ENCODE results near the gene TRDMT1.

The TRDMT1 gene

GRCh38 chr10:17229967-17230682 lies 28.7 kb upstream of the TRDMT1 start:
- peak; percentile 91 for DNase-seq

DNA sequence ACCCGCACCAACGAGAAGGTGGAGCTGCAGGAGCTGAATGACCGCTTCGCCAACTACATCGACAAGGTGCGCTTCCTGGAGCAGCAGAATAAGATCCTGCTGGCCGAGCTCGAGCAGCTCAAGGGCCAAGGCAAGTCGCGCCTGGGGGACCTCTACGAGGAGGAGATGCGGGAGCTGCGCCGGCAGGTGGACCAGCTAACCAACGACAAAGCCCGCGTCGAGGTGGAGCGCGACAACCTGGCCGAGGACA lies 28.2 kb upstream of the TRDMT1 start:
- DNase-seq = no peak

DNA sequence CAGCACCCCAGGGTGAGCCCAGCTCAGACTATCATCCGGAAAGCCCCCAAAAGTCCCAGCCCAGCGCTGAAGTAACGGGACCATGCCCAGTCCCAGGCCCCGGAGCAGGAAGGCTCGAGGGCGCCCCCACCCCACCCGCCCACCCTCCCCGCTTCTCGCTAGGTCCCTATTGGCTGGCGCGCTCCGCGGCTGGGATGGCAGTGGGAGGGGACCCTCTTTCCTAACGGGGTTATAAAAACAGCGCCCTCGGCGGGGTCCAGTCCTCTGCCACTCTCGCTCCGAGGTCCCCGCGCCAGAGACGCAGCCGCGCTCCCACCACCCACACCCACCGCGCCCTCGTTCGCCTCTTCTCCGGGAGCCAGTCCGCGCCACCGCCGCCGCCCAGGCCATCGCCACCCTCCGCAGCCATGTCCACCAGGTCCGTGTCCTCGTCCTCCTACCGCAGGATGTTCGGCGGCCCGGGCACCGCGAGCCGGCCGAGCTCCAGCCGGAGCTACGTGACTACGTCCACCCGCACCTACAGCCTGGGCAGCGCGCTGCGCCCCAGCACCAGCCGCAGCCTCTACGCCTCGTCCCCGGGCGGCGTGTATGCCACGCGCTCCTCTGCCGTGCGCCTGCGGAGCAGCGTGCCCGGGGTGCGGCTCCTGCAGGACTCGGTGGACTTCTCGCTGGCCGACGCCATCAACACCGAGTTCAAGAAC lies 27.7 kb upstream of the TRDMT1 start:
- DNase-seq = peak; percentile 79

- DNase-seq = peak; percentile 89
Observed at GRCh38 chr10:17228091-17229015, 26.9 kb upstream of the TRDMT1 start, which contains the start of gene VIM. Gene VIM (plus strand): TSS chr10:17228241. CDS start chr10:17229423, 1,182 bp downstream.

GRCh38 chr10:17227367-17228090 lies 26.1 kb upstream of the TRDMT1 start:
- no peak for DNase-seq

DNA sequence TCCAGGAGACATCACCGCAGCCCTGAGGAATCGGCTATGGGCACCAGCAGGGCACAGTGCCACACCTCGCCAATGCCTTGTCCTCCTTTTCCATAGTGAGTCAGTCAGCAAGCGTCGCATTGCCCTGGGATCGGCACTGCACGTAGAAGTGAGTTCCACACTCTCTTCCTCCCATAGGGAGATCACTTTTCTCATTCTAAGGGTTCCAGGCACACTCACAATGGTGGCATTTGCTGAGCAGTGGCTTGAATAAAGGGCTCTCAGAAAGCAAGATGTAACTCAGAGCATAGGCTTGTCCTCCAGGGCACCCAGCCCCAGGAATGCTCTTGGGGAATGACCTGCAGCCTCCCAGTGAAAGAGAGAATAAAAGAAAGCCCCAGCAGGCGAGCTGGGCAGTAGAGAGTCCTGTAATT lies 25.4 kb upstream of the TRDMT1 start:
- no peak for DNase-seq

GRCh38 chr10:17225808-17226207 lies 24.3 kb upstream of the TRDMT1 start:
- DNase-seq = no peak

DNA sequence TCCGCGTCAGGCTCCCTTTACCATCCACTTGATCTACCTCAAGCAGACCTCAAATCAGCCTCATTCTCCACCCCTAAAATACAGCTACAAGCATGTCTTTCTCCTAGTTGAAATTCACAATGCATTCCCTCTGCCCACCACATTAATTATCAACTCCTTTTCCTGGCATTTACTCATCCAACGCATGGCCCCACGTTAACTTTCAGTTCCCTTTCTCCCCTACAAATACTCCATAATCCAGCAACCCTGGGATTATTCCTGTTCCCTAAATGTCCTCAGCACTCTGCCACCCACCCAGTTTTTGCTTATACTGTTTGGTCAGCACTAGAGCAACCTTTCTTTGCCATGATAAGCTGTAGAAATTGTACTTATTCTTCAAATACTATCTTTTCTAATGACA lies 20.9 kb upstream of the TRDMT1 start:
- DNase-seq = no peak

GRCh38 chr10:17220652-17221100 lies 19.2 kb upstream of the TRDMT1 start:
- DNase-seq = no peak

GRCh38 chr10:17219024-17219423 lies 17.6 kb upstream of the TRDMT1 start:
- no peak for DNase-seq

DNA sequence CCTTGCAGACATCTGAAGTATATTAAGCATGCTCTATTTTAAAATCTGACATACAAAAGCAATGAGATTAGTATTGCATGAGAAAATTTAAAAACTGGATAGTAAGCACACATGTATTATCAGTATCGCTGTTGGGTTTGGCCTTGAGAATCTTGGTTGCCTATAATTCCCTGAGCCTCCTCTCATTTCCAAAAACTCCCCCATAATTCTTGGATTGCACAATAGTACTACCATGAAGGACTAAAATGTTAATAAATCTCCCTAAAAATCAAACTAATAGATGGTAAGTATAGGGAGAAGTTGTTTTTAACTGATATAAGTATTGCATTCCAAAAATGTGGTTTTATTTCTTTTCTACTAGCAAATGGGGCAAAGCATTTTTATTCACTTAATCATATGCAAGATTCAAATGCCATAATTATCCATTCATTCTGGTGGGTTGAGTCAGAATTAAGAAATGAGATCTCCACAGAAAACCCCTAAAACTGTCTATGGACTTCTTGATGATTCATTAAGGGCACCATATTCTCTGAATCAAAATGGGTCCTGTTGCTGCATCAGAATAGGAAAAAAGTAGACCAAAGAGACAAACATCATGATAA lies 16.3 kb upstream of the TRDMT1 start:
- no peak for DNase-seq

DNA sequence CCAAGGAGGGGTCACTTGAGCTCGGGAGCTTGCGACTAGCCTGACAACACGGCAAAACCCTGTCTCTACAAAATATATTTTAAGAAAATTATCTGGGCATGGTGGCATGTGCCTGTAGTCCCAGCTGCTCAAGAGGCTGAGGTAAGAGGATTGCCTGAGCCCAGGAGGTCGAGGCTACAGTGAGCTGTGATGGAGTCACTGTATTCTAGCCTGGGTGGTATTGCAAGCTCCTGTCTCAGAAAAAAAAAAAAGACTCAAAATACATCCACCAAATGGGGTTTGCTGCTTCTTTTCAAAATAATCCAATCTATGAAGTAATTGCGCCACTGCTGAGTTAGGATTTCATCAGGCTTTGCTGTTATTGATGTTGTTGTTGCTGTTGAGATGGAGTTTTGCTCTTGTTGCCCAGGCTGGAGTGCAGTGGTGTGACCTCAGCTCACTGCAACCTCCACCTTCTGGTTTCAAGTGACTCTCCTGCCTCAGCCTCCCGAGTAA lies 15.5 kb upstream of the TRDMT1 start:
- DNase-seq = no peak

GRCh38 chr10:17216217-17216900 lies 14.9 kb upstream of the TRDMT1 start:
- DNase-seq = no peak

GRCh38 chr10:17215782-17216122 lies 14.3 kb upstream of the TRDMT1 start:
- DNase-seq = no peak

DNA sequence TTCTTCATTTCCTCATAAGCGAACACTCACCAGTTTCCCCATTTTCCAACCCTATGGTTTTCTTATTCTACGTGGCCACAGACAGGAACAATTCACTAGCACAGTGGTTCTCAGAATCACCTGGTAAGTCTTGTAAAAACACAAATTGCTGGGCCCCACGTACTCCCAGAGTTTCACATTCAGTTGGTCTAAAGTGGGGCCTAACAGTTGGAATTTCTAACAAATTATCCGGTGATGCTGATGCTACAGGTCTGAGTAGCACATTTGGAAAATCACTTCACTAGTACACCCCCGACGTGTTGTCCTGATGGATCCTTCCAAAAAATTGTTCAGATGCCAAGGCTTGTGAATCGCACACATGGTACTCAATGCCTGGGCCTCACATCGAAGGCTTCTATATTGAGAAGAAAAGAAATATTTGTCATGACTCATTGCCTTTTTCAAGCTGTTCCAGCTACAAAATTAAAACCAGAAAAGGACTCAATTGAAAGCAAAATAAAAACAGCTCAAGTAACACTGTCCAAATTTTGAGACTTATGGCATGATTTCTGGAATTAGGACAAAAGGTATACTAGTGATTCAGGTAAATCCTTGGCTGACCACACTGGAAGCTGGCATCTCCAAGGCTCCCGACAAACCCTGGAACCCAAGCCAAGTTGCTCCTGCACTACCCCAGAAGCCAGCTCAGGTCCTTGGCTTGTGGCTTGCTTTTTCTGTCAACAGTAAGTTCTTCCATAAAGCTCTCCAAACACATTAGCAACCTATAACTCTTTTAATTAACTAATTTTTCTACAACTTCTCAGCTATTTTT lies 13.7 kb upstream of the TRDMT1 start:
- no peak for DNase-seq

DNA sequence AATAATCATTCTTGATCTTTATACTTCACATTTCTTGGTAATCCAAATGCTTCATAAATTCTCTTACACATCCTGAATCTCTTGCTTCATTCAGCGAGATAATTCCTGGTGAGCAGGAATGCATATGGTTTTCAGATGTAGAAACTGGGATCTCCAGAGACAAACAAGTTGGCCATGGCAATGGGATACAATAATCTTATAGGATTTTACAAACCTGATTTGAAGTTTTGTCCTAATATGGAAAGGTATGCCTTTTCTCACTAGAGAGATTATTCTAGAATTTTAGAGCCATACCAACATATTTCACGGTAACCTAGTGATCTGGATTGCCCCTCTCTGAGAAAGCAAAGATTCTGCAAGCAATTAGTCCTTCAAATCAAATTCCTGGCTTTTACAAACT lies 13.1 kb upstream of the TRDMT1 start:
- DNase-seq = no peak

DNA sequence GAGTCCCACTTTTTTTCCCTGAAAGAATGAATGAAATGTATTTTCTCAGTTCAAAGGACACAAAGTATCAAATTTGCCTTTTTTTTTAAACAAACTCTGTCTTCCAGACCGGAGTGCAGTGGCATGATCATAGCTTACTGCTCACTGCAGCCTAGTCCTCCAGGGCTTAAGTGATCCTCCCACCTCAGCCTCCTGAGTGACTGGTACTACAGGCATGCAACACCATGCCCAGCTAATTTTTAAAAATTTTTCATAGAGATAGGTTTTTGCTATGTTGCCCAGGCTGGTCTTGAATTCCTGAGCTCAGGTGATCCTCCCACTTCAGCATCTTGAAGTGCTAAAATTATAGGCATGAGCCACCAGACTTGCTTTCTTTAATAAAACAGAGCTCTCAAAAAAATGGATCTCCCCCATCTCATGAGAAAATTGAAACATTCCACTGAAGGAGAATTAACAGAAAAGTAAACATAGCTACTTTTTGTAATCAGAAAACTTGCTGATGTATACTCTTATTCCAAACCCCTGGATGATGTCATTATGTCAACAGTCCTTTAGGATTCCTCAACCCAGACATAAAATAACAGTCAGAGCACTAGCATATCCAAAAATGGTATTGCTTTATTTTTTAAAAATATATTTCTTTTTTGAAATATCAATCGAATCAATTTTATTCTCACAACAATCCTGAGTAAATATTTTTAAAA lies 12.3 kb upstream of the TRDMT1 start:
- DNase-seq = no peak

DNA sequence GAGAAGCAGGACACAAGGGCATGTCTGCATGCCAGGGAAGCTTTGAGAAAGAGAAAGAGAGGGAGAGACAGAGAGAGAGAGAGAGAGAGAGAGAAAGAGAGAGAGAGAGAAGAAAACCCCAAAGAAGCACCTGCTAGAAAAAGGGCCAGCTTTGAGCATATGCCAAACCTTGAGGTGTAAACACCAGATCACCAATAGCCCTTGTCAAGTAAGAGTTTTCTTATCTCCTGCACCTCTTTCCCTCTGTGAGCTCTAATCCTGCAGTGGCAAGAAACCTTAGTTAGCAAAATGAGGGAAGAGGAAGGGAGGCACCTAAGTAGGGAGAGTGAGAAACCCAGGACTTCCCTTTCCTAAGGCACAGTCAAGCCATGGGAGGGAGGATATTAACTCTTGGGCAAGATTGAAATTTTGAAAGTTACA lies 11.3 kb upstream of the TRDMT1 start:
- DNase-seq = no peak

GRCh38 chr10:17210361-17210760 lies 8.9 kb upstream of the TRDMT1 start:
- no peak for DNase-seq

GRCh38 chr10:17209881-17210280 lies 8.4 kb upstream of the TRDMT1 start:
- no peak for DNase-seq

Measured in stimulated activated CD8-positive, alpha-beta memory T cell treated with anti-CD3 and anti-CD28 coated beads, Interleukin-4, amount 100 ng/mL, for 48 hours (primary cell).